Pulmonary artery endothelial cell (primary cell): ENCODE results near the gene RASGRF1. TPM values are rescaled to one million over a fixed set of nuclear protein-coding genes. Genes with fewer than 3 reads are reported as not detected.

Source experiments
- DNase-seq: peaks from one replicate; pipeline ENCODE4 v3.0.0-alpha.2; 2011; ENCODE audit warnings: low read depth, low spot score
- total RNA-seq: library from RNA; depleted of rRNA; stranded (reverse); fragments of >200 nt; gene quantifications from 2 replicates; pipeline ENCODE4 v1.2.3, GENCODE V29; 2014

The RASGRF1 gene
- total RNA-seq, 1 donor from 2014 or later: not detected

DNA sequence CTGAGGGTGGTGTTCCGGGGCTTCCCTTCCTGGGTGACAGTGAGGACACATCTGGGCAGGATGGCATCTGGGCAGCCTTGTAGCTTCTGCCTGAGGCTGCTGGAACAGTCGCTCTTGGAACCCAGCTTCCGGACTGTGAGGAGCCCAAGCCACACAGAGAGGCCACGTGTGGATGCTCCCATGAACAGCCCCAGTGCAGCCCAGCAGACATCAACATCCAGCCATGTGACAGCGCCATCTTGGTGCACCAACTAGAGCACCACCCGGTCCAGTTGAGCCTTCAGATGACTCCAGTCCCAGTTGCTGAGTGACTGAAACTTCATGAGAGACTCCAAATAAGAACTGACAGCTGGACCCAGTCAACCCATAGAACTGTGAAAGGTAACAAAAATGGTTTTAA lies 130.3 kb downstream of the RASGRF1 start:
- no peak for DNase-seq

- DNase-seq: no peak
Measured at GRCh38 chr15:78959360-78959759, 131.2 kb downstream of the RASGRF1 start.

- DNase-seq: no peak
Measured at GRCh38 chr15:78957416-78958093, 133.0 kb downstream of the RASGRF1 start.

- DNase-seq: no peak
Measured at GRCh38 chr15:78956937-78957336, 133.6 kb downstream of the RASGRF1 start.

DNA sequence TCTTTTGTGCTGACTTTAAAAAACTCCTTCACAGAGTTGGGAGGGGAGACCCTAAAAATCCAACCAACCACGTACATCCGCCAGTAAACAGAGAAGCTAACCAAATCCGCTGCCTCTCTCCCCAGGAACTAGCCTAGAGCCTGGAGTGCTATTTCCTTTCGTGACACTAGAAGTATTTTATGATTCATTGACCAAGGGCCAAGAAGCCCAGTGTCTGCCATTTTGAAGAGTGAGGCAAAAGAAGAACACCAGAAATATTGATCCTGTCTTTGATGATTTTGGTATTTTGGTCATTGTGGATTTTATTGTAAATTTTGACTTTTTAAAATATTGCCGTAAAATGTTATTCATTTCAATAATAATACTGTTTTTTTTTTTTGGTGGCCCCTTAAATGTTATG lies 135.2 kb downstream of the RASGRF1 start:
- no peak for DNase-seq

GRCh38 chr15:78951841-78952238 lies 138.7 kb downstream of the RASGRF1 start:
- no peak for DNase-seq

DNA sequence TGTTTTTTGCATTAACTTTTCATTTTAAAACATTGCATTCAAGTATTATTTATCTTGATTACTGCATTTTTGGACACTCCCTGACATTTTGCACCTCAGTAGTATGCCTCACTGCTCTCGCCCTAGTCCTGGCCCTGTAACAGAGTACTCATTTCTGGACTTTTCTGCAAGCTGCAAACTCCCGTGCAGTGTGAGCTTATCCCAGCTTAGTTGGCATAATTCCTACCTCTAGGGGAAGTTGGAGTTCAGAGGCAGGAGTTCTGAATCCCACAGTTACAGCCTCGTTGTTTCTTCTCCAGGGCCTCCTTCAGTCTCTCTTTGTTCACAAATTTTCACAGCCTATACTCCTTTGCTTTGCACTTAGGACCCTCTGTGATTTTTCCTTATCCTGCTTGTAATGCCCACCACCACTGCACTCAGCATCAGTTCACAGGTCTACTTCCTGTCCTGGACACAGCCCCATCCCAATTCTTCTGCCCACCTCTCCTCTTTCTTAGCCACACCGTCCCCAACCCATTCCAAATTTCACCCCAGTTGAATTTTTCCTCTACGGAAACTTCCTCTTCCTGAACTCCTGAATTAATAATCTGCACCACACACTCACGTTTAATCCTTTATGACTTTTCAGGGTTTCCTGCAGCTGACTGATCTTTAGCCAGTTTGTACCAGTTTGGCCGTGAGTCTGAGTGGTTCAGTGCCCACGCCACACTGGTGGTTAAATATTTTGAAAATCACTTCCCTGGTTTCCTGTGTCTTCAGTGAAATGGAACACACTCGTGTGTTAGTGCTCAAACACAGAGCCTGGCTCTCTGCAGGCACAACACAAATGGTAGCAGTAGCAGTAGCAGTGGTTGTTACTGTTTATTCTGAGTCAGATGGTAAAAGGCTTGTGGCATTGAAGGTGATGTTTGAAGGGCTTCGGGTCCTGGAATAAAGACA lies 139.4 kb downstream of the RASGRF1 start:
- DNase-seq: no peak

DNA sequence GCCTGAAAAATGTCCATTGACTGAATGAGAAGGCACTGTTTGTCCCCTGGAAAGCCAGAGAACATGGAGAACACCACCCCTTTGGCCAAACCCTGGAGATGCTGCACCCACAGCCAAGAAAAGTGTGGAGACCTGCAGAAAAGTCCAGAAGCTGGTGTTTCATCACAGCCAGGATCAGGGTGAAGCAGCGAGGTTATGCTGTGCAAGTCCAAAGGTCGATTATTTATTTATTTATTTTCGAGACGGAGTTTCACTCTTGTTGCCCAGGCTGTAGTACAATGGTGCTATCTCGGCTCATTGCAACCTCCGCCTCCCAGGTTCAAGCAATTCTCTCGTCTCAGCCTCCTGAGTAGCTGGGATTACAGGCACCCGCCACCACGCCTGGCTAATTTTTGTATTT lies 140.2 kb downstream of the RASGRF1 start:
- no peak for DNase-seq

DNA sequence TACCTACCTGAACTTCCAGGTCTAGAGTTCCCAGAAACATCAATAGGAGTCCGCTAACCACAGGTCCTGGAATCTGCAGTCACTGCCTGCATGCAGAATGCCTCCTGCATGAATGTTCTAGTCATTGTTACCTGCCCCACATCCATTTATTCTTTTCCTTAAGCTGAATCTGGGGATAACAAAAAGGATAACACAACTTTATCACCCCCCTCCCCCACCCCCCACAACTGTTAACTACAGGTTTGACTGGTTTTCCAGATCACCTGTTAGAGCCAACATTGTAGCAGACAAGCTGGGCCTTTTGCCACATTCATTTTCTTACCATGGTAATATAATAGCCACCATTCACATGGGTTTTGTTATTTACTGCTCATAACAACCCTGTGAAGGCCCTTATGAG lies 141.1 kb downstream of the RASGRF1 start:
- no peak for DNase-seq

DNA sequence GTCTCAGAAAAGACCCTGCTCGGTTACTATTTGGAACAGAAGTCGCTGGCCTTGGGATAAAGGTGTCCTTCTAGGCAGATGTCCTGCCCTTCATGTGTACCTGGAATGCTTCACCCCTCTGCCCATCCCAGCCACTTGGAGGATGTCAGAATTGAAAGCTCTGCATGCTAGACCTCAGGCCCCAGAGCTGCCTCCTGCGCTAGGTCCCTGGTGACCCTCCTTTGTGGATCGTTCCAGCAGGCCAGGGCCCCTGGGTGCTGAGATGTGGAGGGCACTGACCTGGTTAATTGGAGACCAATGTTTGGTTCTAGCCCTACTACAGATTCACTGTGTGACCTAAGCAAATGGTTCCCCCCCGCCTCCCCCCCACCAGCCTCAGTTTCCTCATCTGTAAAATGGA lies 143.1 kb downstream of the RASGRF1 start:
- DNase-seq: no peak

GRCh38 chr15:78946493-78946892 lies 144.1 kb downstream of the RASGRF1 start:
- no peak for DNase-seq

GRCh38 chr15:78944669-78945407 lies 145.7 kb downstream of the RASGRF1 start, which contains the start of gene CTSH:
Gene CTSH (minus strand): TSS chr15:78945046. CDS start chr15:78944981, 65 bp downstream.
- no peak for DNase-seq

GRCh38 chr15:78944202-78944625 lies 146.4 kb downstream of the RASGRF1 start:
- no peak for DNase-seq

- DNase-seq: no peak
Measured at GRCh38 chr15:78943692-78944091, 146.9 kb downstream of the RASGRF1 start.

- DNase-seq: no peak
Measured at GRCh38 chr15:78942741-78943140, 147.8 kb downstream of the RASGRF1 start.

GRCh38 chr15:78938658-78939488 lies 151.7 kb downstream of the RASGRF1 start:
- no peak for DNase-seq

- DNase-seq: no peak
Measured at GRCh38 chr15:78937132-78937739, 153.3 kb downstream of the RASGRF1 start.

GRCh38 chr15:78934655-78935023 lies 155.9 kb downstream of the RASGRF1 start:
- DNase-seq: no peak

DNA sequence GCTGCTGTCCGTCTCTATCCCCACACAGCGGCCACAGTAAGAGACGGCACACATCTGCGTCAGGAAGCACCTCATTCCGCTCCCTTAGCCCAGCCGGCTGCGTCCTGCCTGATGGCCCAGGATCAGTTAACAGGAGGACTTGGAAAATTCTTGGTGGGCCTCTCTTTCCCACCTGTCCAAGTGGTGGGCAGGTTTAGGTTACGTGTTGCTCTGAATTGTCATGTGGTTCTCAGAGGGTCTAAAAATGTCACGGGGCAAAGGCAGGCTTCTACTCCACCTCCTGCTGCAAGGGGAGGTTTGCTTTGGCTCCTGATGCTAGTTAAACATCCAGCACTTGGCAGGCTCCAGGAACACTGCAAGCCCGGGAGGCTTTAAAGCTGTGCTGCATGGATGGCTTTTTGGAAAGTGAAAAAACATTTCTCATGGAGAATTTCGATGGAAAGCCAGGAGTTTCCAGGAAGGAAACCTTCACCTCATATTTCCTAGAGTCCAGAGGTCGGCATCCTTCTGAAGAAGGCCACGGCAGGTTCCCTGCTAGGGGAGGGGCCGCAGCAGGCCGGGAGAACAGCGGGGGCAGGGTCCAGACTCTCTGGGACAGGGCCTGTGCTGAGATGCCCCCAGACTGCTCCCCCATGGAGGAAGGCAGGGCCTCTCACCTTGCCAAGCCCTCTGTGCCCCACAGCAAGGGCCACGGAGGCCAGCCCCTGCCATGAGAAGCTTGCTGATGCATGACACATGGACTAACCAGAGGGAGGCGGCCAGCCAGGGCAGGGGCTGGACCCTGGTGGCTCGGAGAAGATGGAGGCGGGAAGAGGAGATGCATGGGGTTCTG lies 156.5 kb downstream of the RASGRF1 start:
- DNase-seq: no peak
